Measurements from ENCODE around the gene CDK5R1. TPM values are rescaled to one million over a fixed set of nuclear protein-coding genes. Genes with fewer than 3 reads are reported as not detected.

The CDK5R1 gene
- total and polyA plus RNA-seq, 4 donors, result 19.6 to 129 (median 87.8) TPM

GRCh38 chr17:32489320-32490100 lies 2.7 kb downstream of the CDK5R1 start:
- peak in 1 of 6 donors; percentile 45 for DNase-seq (ENCODE audit: low read depth in 4 of 6, low spot score in 6 of 6)

GRCh38 chr17:32490101-32490482 lies 3.3 kb downstream of the CDK5R1 start:
- Histone ChIP-seq H3K27ac (ENCODE audit: low read depth, low read length) (peak overlapping the region; percentile 2), H3K9me3 (ENCODE audit: control insufficient read depth, insufficient read depth, low read length) (no peaks in the 10 kb centered on the region), H3K36me3 (ENCODE audit: control insufficient read depth, insufficient read depth, low read length) (peaks cover 47% of the 10 kb centered on the region), H3K4me3 (ENCODE audit: low read depth, low read length) (peak overlapping the region; percentile 52), H3K27me3 (ENCODE audit: control insufficient read depth, insufficient read depth, low read length) (no peaks in the 10 kb centered on the region), H3K4me1 (ENCODE audit: control insufficient read depth, insufficient read depth, low read length) (peaks cover 72% of the 10 kb centered on the region)
- 24% methylated on average over 6 of the region's 16 CpGs for WGBS (ENCODE audit: insufficient coverage)
- peak in 2 of 6 donors; percentile 67 to 79 for DNase-seq (ENCODE audit: low read depth in 4 of 6, low spot score in 6 of 6)

More at GRCh38 chr17:32489320-32490100, 2.7 kb downstream of the CDK5R1 start:
- peaks cover 70% of the 10 kb centered on the region for H3K4me1 ChIP-seq (ENCODE audit: control insufficient read depth, insufficient read depth, low read length)
- H3K27me3 ChIP-seq (ENCODE audit: control insufficient read depth, insufficient read depth, low read length), result no peaks in the 10 kb centered on the region
- H3K36me3 ChIP-seq (ENCODE audit: control insufficient read depth, insufficient read depth, low read length), result peaks cover 47% of the 10 kb centered on the region
- no peaks in the 10 kb centered on the region for H3K9me3 ChIP-seq (ENCODE audit: control insufficient read depth, insufficient read depth, low read length)
- peak overlapping the region; percentile 2 for H3K27ac ChIP-seq (ENCODE audit: low read depth, low read length)
- H3K4me3 ChIP-seq (ENCODE audit: low read depth, low read length), result peak overlapping the region; percentile 52
- 39% methylated on average over 4 of the region's 10 CpGs for whole genome bisulfite sequencing (ENCODE audit: insufficient coverage)

- H3K27me3 ChIP-seq (ENCODE audit: control insufficient read depth, insufficient read depth, low read length), result no peaks in the 10 kb centered on the region
- peak overlapping the region; percentile 5 for H3K4me3 ChIP-seq (ENCODE audit: low read depth, low read length)
- peak in 1 of 6 donors; percentile 20 for DNase-seq (ENCODE audit: low read depth in 4 of 6, low spot score in 6 of 6)
- H3K9me3 ChIP-seq (ENCODE audit: control insufficient read depth, insufficient read depth, low read length), result no peaks in the 10 kb centered on the region
- H3K36me3 ChIP-seq (ENCODE audit: control insufficient read depth, insufficient read depth, low read length), result peaks cover 50% of the 10 kb centered on the region
- 75% methylated on average over 21 of the region's 21 CpGs for WGBS (ENCODE audit: insufficient coverage)
- peaks cover 78% of the 10 kb centered on the region for H3K4me1 ChIP-seq (ENCODE audit: control insufficient read depth, insufficient read depth, low read length)
- H3K27ac ChIP-seq (ENCODE audit: low read depth, low read length), result no peak overlapping the region
Measured at GRCh38 chr17:32491371-32492263, 4.8 kb downstream of the CDK5R1 start.

- no peak overlapping the region for H3K27ac ChIP-seq (ENCODE audit: low read depth, low read length)
- peaks cover 78% of the 10 kb centered on the region for H3K4me1 ChIP-seq (ENCODE audit: control insufficient read depth, insufficient read depth, low read length)
- H3K9me3 ChIP-seq (ENCODE audit: control insufficient read depth, insufficient read depth, low read length), result no peaks in the 10 kb centered on the region
- 41% methylated on average over 4 of the region's 4 CpGs for WGBS (ENCODE audit: insufficient coverage)
- H3K36me3 ChIP-seq (ENCODE audit: control insufficient read depth, insufficient read depth, low read length), result peaks cover 50% of the 10 kb centered on the region
- no peaks in the 10 kb centered on the region for H3K27me3 ChIP-seq (ENCODE audit: control insufficient read depth, insufficient read depth, low read length)
- no peak overlapping the region for H3K4me3 ChIP-seq (ENCODE audit: low read depth, low read length)
- peak in 1 of 6 donors; percentile 44 for DNase-seq (ENCODE audit: low read depth in 4 of 6, low spot score in 6 of 6)
Measured at GRCh38 chr17:32492264-32492589, 5.4 kb downstream of the CDK5R1 start.

- no peak overlapping the region for H3K27ac ChIP-seq (ENCODE audit: low read depth, low read length)
- peaks cover 78% of the 10 kb centered on the region for H3K4me1 ChIP-seq (ENCODE audit: control insufficient read depth, insufficient read depth, low read length)
- WGBS (ENCODE audit: insufficient coverage), result 85% methylated on average over 6 of the region's 7 CpGs
- peaks cover 47% of the 10 kb centered on the region for H3K36me3 ChIP-seq (ENCODE audit: control insufficient read depth, insufficient read depth, low read length)
- H3K4me3 ChIP-seq (ENCODE audit: low read depth, low read length), result no peak overlapping the region
- H3K9me3 ChIP-seq (ENCODE audit: control insufficient read depth, insufficient read depth, low read length), result no peaks in the 10 kb centered on the region
- H3K27me3 ChIP-seq (ENCODE audit: control insufficient read depth, insufficient read depth, low read length), result no peaks in the 10 kb centered on the region
- no peak for DNase-seq (ENCODE audit: low read depth in 4 of 6, low spot score in 6 of 6)
Measured at GRCh38 chr17:32492648-32493289, 6.0 kb downstream of the CDK5R1 start.

- no peak overlapping the region for H3K4me3 ChIP-seq (ENCODE audit: low read depth, low read length)
- H3K27me3 ChIP-seq (ENCODE audit: control insufficient read depth, insufficient read depth, low read length), result no peaks in the 10 kb centered on the region
- H3K36me3 ChIP-seq (ENCODE audit: control insufficient read depth, insufficient read depth, low read length), result peaks cover 39% of the 10 kb centered on the region
- 79% methylated on average over 15 of the region's 15 CpGs for WGBS (ENCODE audit: insufficient coverage)
- H3K9me3 ChIP-seq (ENCODE audit: control insufficient read depth, insufficient read depth, low read length), result no peaks in the 10 kb centered on the region
- DNase-seq (ENCODE audit: low read depth in 4 of 6, low spot score in 6 of 6), result peak in 1 of 6 donors; percentile 26
- peaks cover 71% of the 10 kb centered on the region for H3K4me1 ChIP-seq (ENCODE audit: control insufficient read depth, insufficient read depth, low read length)
- H3K27ac ChIP-seq (ENCODE audit: low read depth, low read length), result no peak overlapping the region
Measured at GRCh38 chr17:32493571-32493970, 6.8 kb downstream of the CDK5R1 start.

- no peak overlapping the region for H3K4me3 ChIP-seq (ENCODE audit: low read depth, low read length)
- 91% methylated on average over 11 of the region's 11 CpGs for WGBS (ENCODE audit: insufficient coverage)
- H3K4me1 ChIP-seq (ENCODE audit: control insufficient read depth, insufficient read depth, low read length), result peaks cover 66% of the 10 kb centered on the region
- H3K27me3 ChIP-seq (ENCODE audit: control insufficient read depth, insufficient read depth, low read length), result no peaks in the 10 kb centered on the region
- DNase-seq (ENCODE audit: low read depth in 4 of 6, low spot score in 6 of 6), result no peak
- no peak overlapping the region for H3K27ac ChIP-seq (ENCODE audit: low read depth, low read length)
- no peaks in the 10 kb centered on the region for H3K9me3 ChIP-seq (ENCODE audit: control insufficient read depth, insufficient read depth, low read length)
- peaks cover 34% of the 10 kb centered on the region for H3K36me3 ChIP-seq (ENCODE audit: control insufficient read depth, insufficient read depth, low read length)
Measured at GRCh38 chr17:32493976-32494513, 7.3 kb downstream of the CDK5R1 start.

GRCh38 chr17:32494621-32495358 lies 8.0 kb downstream of the CDK5R1 start:
- no peak overlapping the region for H3K4me3 ChIP-seq (ENCODE audit: low read depth, low read length)
- peaks cover 59% of the 10 kb centered on the region for H3K4me1 ChIP-seq (ENCODE audit: control insufficient read depth, insufficient read depth, low read length)
- peaks cover 27% of the 10 kb centered on the region for H3K36me3 ChIP-seq (ENCODE audit: control insufficient read depth, insufficient read depth, low read length)
- WGBS (ENCODE audit: insufficient coverage), result 41% methylated on average over 34 of the region's 34 CpGs
- DNase-seq (ENCODE audit: low read depth in 4 of 6, low spot score in 6 of 6), result peak in 2 of 6 donors; percentile 79 to 84
- no peaks in the 10 kb centered on the region for H3K27me3 ChIP-seq (ENCODE audit: control insufficient read depth, insufficient read depth, low read length)
- H3K9me3 ChIP-seq (ENCODE audit: control insufficient read depth, insufficient read depth, low read length), result no peaks in the 10 kb centered on the region
- no peak overlapping the region for H3K27ac ChIP-seq (ENCODE audit: low read depth, low read length)

All from spinal cord (tissue), 10 donors.